Liver (tissue), 9 donors: Measurements from ENCODE around the gene RAB7A. TPM values are rescaled to one million over a fixed set of nuclear protein-coding genes. Genes with fewer than 3 reads are reported as not detected.

ENCODE experiments used
- DNase-seq: peaks from one replicate; pipeline ENCODE4 v3.0.0-alpha.2; 2017; ENCODE audit warnings: low spot score
- H3K27ac ChIP-seq, 2 donors: one replicate each; pipeline ENCODE4 v1.7.0; 2013; ENCODE audit warnings: inconsistent platforms in 2 of 2, low read length in 2 of 2, control low read depth in 1 of 2, low read depth in 1 of 2, mild to moderate bottlenecking in 1 of 2
- H3K27me3 ChIP-seq, 4 donors: one replicate each; pipeline versions ENCODE4 v1.6.1 to v1.7.0; 2013; ENCODE audit warnings: low read length in 3 of 4, inconsistent platforms in 1 of 4, mild to moderate bottlenecking in 1 of 4, moderate library complexity in 1 of 4; ENCODE audit not compliant: control insufficient read depth in 4 of 4, insufficient read depth in 4 of 4
- H3K36me3 ChIP-seq, 4 donors: one replicate each; pipeline versions ENCODE4 v1.6.1 to v1.7.0; 2013; ENCODE audit warnings: low read length in 3 of 4, mild to moderate bottlenecking in 3 of 4, low read depth in 1 of 4, moderate library complexity in 1 of 4; ENCODE audit not compliant: control insufficient read depth in 4 of 4, insufficient read depth in 3 of 4
- H3K4me1 ChIP-seq, 4 donors: one replicate each; pipeline versions ENCODE4 v1.6.1 to v1.7.0; 2013; ENCODE audit warnings: low read length in 3 of 4, mild to moderate bottlenecking in 3 of 4, moderate library complexity in 1 of 4; ENCODE audit not compliant: control insufficient read depth in 4 of 4, insufficient read depth in 4 of 4
- H3K4me3 ChIP-seq, 3 donors: one replicate each; pipeline versions ENCODE4 v1.6.1 to v1.7.0; 2013; ENCODE audit warnings: low read length in 3 of 3, control low read depth in 1 of 3, low read depth in 1 of 3, mild to moderate bottlenecking in 1 of 3
- H3K9ac ChIP-seq, 2 donors: one replicate each; pipeline ENCODE4 v1.7.0; 2013; ENCODE audit warnings: low read length in 2 of 2, mild to moderate bottlenecking in 2 of 2, moderate library complexity in 2 of 2, control low read depth in 1 of 2, low read depth in 1 of 2
- H3K9me3 ChIP-seq, 4 donors: one replicate each; pipeline versions ENCODE4 v1.6.1 to v1.7.0; 2013; ENCODE audit warnings: low read length in 3 of 4; ENCODE audit not compliant: control insufficient read depth in 4 of 4
- EGR1 ChIP-seq, 2 donors: IDR thresholded peaks; 2 replicates each; pipeline ENCODE4 v1.6.1; 2016 to 2018; ENCODE audit warnings: antibody characterized with exemption in 2 of 2, low read depth in 2 of 2
- FOXA1 ChIP-seq: IDR thresholded peaks from 2 replicates; pipeline ENCODE4 v1.6.1; 2016; ENCODE audit warnings: antibody characterized with exemption
- FOXA2 ChIP-seq: IDR thresholded peaks from 2 replicates; pipeline ENCODE4 v1.6.1; 2016; ENCODE audit warnings: antibody characterized with exemption
- GABPA ChIP-seq, 2 donors: IDR thresholded peaks in 1 of 2; conservative IDR thresholded peaks in 1 of 2; 2 replicates each; pipeline ENCODE4 v1.6.1; 2016; ENCODE audit warnings: antibody characterized with exemption in 2 of 2, mild to moderate bottlenecking in 1 of 2, moderate library complexity in 1 of 2
- HNF4A ChIP-seq, 2 donors: conservative IDR thresholded peaks; 2 replicates each; pipeline ENCODE4 v1.6.1; 2016; ENCODE audit warnings: antibody characterized with exemption in 2 of 2, mild to moderate bottlenecking in 2 of 2
- HNF4G ChIP-seq: IDR thresholded peaks from 2 replicates; pipeline ENCODE4 v1.6.1; 2016; ENCODE audit warnings: antibody characterized with exemption
- JUND ChIP-seq, 2 donors: IDR thresholded peaks; 2 replicates each; pipeline ENCODE4 v1.6.1; 2016; ENCODE audit warnings: antibody characterized with exemption in 2 of 2
- NR2F2 ChIP-seq: IDR thresholded peaks from 2 replicates; pipeline ENCODE4 v1.6.1; 2016; ENCODE audit warnings: antibody characterized with exemption
- RAD21 ChIP-seq, 2 donors: IDR thresholded peaks; 2 replicates each; pipeline ENCODE4 v1.6.1; 2016; ENCODE audit warnings: antibody characterized with exemption in 2 of 2, mild to moderate bottlenecking in 2 of 2
- RXRA ChIP-seq, 2 donors: IDR thresholded peaks; 2 replicates each; pipeline ENCODE4 v1.6.1; 2017 to 2018; ENCODE audit warnings: antibody characterized with exemption in 2 of 2, mild to moderate bottlenecking in 1 of 2
- SP1 ChIP-seq: IDR thresholded peaks from 2 replicates; pipeline ENCODE4 v1.6.1; 2018; ENCODE audit warnings: antibody characterized with exemption, mild to moderate bottlenecking
- TAF1 ChIP-seq: conservative IDR thresholded peaks from 2 replicates; pipeline ENCODE4 v1.6.1; 2016; ENCODE audit warnings: antibody characterized with exemption, mild to moderate bottlenecking
- YY1 ChIP-seq: IDR thresholded peaks from 2 replicates; pipeline ENCODE4 v1.6.1; 2016; ENCODE audit warnings: antibody characterized with exemption, mild to moderate bottlenecking
- WGBS: extraction: QIAGEN DNeasy Blood & Tissue Kit; methylation state at CpG from one replicate; pipeline ENCODE4 v1.1.7; 2013; 5-methylcytosine and 5-hydroxymethylcytosine counted together
- polyA plus RNA-seq, 2 donors: library from polyadenylated mRNA; stranded (reverse) in 1 of 2; unstranded in 1 of 2; fragments of 200-250 nt in 1 of 2; fragments of >200 nt in 1 of 2; fragmentation: Nextera tagmentation in 1 of 2; extraction: Ambion mirVana in 1 of 2; gene quantifications; one replicate each; pipeline versions ENCODE4 v1.2.1 to v1.2.3, GENCODE V29; 2013 to 2015
- total RNA-seq, 2 donors: library from RNA; depleted of rRNA; stranded (reverse); fragments of >200 nt; gene quantifications; one replicate each; pipeline ENCODE4 v1.2.3, GENCODE V29; 2014
- TF ChIP-seq, protein P1 (sequence below): IDR thresholded peaks from 2 replicates; pipeline ENCODE4 v1.6.1; 2016; ENCODE audit warnings: antibody characterized with exemption
- TF ChIP-seq, protein P2 (sequence below): IDR thresholded peaks from 2 replicates; pipeline ENCODE4 v1.6.1; 2016; ENCODE audit warnings: antibody characterized with exemption
- TF ChIP-seq, protein P3 (sequence below): IDR thresholded peaks from 2 replicates; pipeline ENCODE4 v1.6.1; 2016; ENCODE audit warnings: antibody characterized with exemption, mild to moderate bottlenecking
- TF ChIP-seq, protein P4 (sequence below): IDR thresholded peaks from 2 replicates; pipeline ENCODE4 v1.6.1; 2016; ENCODE audit warnings: antibody characterized with exemption
- donor health status: healthy.
- donor health status: healthy.
- donor health status: healthy.
- donor health status: healthy.
- donor health status: healthy.

Gene RAB7A
- total and polyA plus RNA-seq, 4 donors: 34.6 to 90.6 (median 63.4) TPM

DNA sequence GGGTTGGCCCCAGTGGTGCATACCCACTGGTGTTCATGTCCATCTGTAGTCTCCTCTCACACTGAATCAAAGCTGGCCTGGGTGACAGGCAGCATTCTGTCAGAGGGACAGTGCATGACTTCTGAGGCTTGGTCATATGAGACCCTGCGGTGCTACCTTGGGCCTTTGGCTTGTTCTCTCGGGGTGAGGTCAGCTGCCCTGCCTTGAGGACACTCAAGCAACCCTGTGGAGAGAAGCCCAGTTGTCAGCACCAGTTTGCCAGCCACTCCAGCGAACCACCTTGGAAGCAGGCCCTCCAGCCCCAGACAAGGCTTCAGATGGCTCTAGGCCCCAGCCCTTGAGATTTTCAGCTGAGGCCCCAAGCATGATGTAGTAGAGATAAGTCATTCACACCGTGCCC is 16.9 kb upstream of the RAB7A start:
- Histone ChIP-seq H3K27me3 (no peaks in the 10 kb centered on the region), H3K4me3 (no peak overlapping the region), H3K36me3 (no peaks in the 10 kb centered on the region), H3K9ac (no peak overlapping the region), H3K9me3 (no peaks in the 10 kb centered on the region), H3K4me1 (peaks cover 0 to 14% (median 6%) of the 10 kb centered on the region in 4 donors), H3K27ac (no peak overlapping the region)
- 95% methylated on average over 4 of the region's 4 CpGs for WGBS
- DNase-seq: no peak
- no peak for TF ChIP-seq SP1
- no peak for TF ChIP-seq YY1
- TF ChIP-seq, protein P1, sequence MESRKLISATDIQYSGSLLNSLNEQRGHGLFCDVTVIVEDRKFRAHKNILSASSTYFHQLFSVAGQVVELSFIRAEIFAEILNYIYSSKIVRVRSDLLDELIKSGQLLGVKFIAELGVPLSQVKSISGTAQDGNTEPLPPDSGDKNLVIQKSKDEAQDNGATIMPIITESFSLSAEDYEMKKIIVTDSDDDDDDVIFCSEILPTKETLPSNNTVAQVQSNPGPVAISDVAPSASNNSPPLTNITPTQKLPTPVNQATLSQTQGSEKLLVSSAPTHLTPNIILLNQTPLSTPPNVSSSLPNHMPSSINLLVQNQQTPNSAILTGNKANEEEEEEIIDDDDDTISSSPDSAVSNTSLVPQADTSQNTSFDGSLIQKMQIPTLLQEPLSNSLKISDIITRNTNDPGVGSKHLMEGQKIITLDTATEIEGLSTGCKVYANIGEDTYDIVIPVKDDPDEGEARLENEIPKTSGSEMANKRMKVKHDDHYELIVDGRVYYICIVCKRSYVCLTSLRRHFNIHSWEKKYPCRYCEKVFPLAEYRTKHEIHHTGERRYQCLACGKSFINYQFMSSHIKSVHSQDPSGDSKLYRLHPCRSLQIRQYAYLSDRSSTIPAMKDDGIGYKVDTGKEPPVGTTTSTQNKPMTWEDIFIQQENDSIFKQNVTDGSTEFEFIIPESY: no peak
- no peak for TF ChIP-seq FOXA1
- no peak for TF ChIP-seq FOXA2
- TF ChIP-seq RAD21 (IDR thresholded peaks at IDR 0.05): no peak
- TF ChIP-seq NR2F2: no peak
- TF ChIP-seq, protein P2, sequence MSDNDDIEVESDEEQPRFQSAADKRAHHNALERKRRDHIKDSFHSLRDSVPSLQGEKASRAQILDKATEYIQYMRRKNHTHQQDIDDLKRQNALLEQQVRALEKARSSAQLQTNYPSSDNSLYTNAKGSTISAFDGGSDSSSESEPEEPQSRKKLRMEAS: no peak
- no peak for TF ChIP-seq TAF1
- no peak for TF ChIP-seq GABPA (IDR thresholded peaks at IDR 0.05 in 1 of 2, conservative IDR thresholded peaks at IDR 0.05 in 1 of 2)
- TF ChIP-seq, protein P3, sequence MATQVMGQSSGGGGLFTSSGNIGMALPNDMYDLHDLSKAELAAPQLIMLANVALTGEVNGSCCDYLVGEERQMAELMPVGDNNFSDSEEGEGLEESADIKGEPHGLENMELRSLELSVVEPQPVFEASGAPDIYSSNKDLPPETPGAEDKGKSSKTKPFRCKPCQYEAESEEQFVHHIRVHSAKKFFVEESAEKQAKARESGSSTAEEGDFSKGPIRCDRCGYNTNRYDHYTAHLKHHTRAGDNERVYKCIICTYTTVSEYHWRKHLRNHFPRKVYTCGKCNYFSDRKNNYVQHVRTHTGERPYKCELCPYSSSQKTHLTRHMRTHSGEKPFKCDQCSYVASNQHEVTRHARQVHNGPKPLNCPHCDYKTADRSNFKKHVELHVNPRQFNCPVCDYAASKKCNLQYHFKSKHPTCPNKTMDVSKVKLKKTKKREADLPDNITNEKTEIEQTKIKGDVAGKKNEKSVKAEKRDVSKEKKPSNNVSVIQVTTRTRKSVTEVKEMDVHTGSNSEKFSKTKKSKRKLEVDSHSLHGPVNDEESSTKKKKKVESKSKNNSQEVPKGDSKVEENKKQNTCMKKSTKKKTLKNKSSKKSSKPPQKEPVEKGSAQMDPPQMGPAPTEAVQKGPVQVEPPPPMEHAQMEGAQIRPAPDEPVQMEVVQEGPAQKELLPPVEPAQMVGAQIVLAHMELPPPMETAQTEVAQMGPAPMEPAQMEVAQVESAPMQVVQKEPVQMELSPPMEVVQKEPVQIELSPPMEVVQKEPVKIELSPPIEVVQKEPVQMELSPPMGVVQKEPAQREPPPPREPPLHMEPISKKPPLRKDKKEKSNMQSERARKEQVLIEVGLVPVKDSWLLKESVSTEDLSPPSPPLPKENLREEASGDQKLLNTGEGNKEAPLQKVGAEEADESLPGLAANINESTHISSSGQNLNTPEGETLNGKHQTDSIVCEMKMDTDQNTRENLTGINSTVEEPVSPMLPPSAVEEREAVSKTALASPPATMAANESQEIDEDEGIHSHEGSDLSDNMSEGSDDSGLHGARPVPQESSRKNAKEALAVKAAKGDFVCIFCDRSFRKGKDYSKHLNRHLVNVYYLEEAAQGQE: no peak
- TF ChIP-seq RXRA (IDR thresholded peaks at IDR 0.05): no peak
- TF ChIP-seq HNF4A (conservative IDR thresholded peaks at IDR 0.05): no peak
- TF ChIP-seq, protein P4, sequence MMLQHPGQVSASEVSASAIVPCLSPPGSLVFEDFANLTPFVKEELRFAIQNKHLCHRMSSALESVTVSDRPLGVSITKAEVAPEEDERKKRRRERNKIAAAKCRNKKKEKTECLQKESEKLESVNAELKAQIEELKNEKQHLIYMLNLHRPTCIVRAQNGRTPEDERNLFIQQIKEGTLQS: no peak
- TF ChIP-seq EGR1 (IDR thresholded peaks at IDR 0.05; ENCODE audit: low read depth in 2 of 2): no peak

DNA sequence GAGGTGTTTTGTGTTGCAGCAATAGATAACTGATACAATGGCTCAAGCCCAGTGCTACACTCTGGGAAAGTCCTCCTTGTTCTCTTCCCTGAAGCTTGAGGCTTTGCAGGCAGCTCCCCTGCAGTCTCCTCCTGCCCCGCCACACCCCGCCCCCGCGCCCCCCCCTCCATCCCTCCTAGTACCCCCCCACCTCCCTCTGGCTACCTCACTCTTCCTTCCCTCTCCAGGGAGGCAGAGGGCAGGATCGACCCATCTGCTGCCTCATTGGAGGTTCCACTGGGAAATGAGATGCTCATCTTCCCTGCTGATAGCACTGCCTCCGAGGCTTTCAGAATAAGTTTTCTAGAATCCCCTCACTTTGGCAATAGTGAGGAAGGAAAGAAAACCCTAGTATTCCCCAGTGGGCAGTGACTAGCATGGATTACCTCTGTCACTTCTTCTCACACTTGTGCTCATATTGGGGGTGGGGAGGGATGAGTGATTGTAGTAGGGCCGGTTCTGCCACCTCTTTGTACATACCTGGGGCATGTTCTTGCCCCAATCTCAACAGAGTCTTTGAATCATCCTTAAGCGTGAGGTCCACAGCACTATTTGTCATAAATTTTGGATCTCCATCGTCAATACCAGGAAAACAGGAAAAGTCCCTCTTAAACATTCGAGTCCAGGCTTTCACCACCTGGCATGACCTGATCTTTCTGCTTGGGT is 16.3 kb upstream of the RAB7A start:
- no peak overlapping the region for H3K9ac ChIP-seq
- H3K4me1 ChIP-seq: peaks cover 0 to 14% (median 6%) of the 10 kb centered on the region in 4 donors
- no peaks in the 10 kb centered on the region for H3K9me3 ChIP-seq
- no peak overlapping the region for H3K4me3 ChIP-seq
- no peaks in the 10 kb centered on the region for H3K27me3 ChIP-seq
- TF ChIP-seq HNF4G (no peak), JUND (IDR thresholded peaks at IDR 0.05) (no peak), FOXA2 (no peak), RXRA (IDR thresholded peaks at IDR 0.05) (no peak), GABPA (IDR thresholded peaks at IDR 0.05 in 1 of 2, conservative IDR thresholded peaks at IDR 0.05 in 1 of 2) (no peak), SP1 (no peak), EGR1 (IDR thresholded peaks at IDR 0.05; ENCODE audit: low read depth in 2 of 2) (no peak), HNF4A (conservative IDR thresholded peaks at IDR 0.05) (no peak), YY1 (no peak)
- TF ChIP-seq, protein P2: no peak
- TF ChIP-seq, protein P4: no peak
- DNase-seq: no peak
- WGBS: 77% methylated on average over 10 of the region's 10 CpGs
- H3K27ac ChIP-seq: no peak overlapping the region
- H3K36me3 ChIP-seq: no peaks in the 10 kb centered on the region
